Head of caudate nucleus (tissue), 42 donors: ENCODE data around the gene MMP15.
"Not testable (repeated sequence)": the region's sequence is repeated elsewhere in the genome, so short reads cannot be mapped to it uniquely, and the experiment has no call there.

Experiments
- DNase-seq, 42 donors: peaks; one replicate each; pipeline versions ENCODE4 v3.0.0 to v3.0.0-alpha.2; 2020 to 2021; ENCODE audit warnings: mixed read lengths in 7 of 42
- intact Hi-C: fragments of 100-400 bp; cut with DNase I; formaldehyde crosslinking; loops from one replicate; pipeline ENCODE4 v1.15.0; 2022

The MMP15 gene

GRCh38 chr16:58025351-58026138 is at the start of gene MMP15:
MMP15 (plus strand) TSS chr16:58025754; CDS start chr16:58026351, 597 bp downstream.
- DNase-seq, result peak in 40 of 42 donors; percentile 31 to 80 (median 63)
- intact Hi-C loops, result loop anchor here (10.0 kb wide), 1 partner anchor 169 kb away; the partner anchor contains the start of gene CSNK2A2

GRCh38 chr16:57976331-57976796 is 49.2 kb upstream of the MMP15 start:
- DNase-seq, result peak in 35 of 42 donors; percentile 17 to 81 (median 55)
- intact Hi-C loops, result no loop called here

GRCh38 chr16:57977418-57978069 is 48.0 kb upstream of the MMP15 start:
- DNase-seq, result no peak
- intact Hi-C loops, result no loop called here

- DNase-seq, intact Hi-C loops: not testable (repeated sequence)
Observed at GRCh38 chr16:57978070-57978465, 47.5 kb upstream of the MMP15 start.

- peak in 1 of 42 donors; percentile 16 for DNase-seq
- intact Hi-C loops, result no loop called here
Observed at GRCh38 chr16:57979006-57979585, 46.5 kb upstream of the MMP15 start.

GRCh38 chr16:57981636-57982035 is 43.9 kb upstream of the MMP15 start:
- intact Hi-C loops, result no loop called here
- no peak for DNase-seq

- intact Hi-C loops, result no loop called here
Observed at GRCh38 chr16:57982385-57982784, 43.2 kb upstream of the MMP15 start.

GRCh38 chr16:57984443-57985203 is 40.9 kb upstream of the MMP15 start:
- intact Hi-C loops, result no loop called here
- peak in 40 of 42 donors; percentile 37 to 75 (median 58) for DNase-seq

More at GRCh38 chr16:57982385-57982784, 43.2 kb upstream of the MMP15 start:
- no peak for DNase-seq

- DNase-seq, result peak in 7 of 42 donors; percentile 22 to 58 (median 43)
- intact Hi-C loops, result no loop called here
Observed at GRCh38 chr16:57985204-57986181, 40.1 kb upstream of the MMP15 start.

GRCh38 chr16:57986196-57986595 is 39.4 kb upstream of the MMP15 start:
- no peak for DNase-seq
- intact Hi-C loops, result no loop called here

GRCh38 chr16:57987441-57988177 is 37.9 kb upstream of the MMP15 start:
- no peak for DNase-seq
- intact Hi-C loops, result no loop called here

GRCh38 chr16:57988929-57989328 is 36.6 kb upstream of the MMP15 start:
- intact Hi-C loops, result no loop called here
- peak in 16 of 42 donors; percentile 10 to 65 (median 40) for DNase-seq

- intact Hi-C loops, result no loop called here
- DNase-seq, result no peak
Observed at GRCh38 chr16:57991551-57992059, 33.9 kb upstream of the MMP15 start.

GRCh38 chr16:57992084-57992483 is 33.5 kb upstream of the MMP15 start:
- DNase-seq, result no peak
- intact Hi-C loops, result no loop called here

GRCh38 chr16:57993438-57993837 is 32.1 kb upstream of the MMP15 start:
- no peak for DNase-seq
- intact Hi-C loops, result no loop called here

- intact Hi-C loops, result no loop called here
- no peak for DNase-seq
Observed at GRCh38 chr16:57993897-57994296, 31.7 kb upstream of the MMP15 start.

GRCh38 chr16:57994361-57994760 is 31.2 kb upstream of the MMP15 start:
- DNase-seq, result no peak
- intact Hi-C loops, result no loop called here
